Sigmoid colon (tissue), 7 donors: Measurements from ENCODE around the gene RNU1-4. TPM values are rescaled to one million over a fixed set of nuclear protein-coding genes. Genes with fewer than 3 reads are reported as not detected.
"Not testable (repeated sequence)": the region's sequence is repeated elsewhere in the genome, so short reads cannot be mapped to it uniquely, and the experiment has no call there.

ENCODE experiments used
- DNase-seq: peaks from one replicate; pipeline ENCODE4 v3.0.0-alpha.2; 2019
- H3K27ac ChIP-seq, 4 donors: fragments of 200-600 bp; sonication (generic); one replicate each; pipeline ENCODE4 v1.5.1; 2016 to 2019; ENCODE audit warnings: mild to moderate bottlenecking in 1 of 4
- H3K27me3 ChIP-seq, 3 donors: fragments of 200-600 bp; sonication (generic); one replicate each; pipeline ENCODE4 v1.5.1; 2019; ENCODE audit warnings: mild to moderate bottlenecking in 1 of 3
- H3K36me3 ChIP-seq, 4 donors: fragments of 200-600 bp; sonication (generic); one replicate each; pipeline ENCODE4 v1.5.1; 2016 to 2019
- H3K4me1 ChIP-seq, 4 donors: fragments of 200-600 bp; sonication (generic); one replicate each; pipeline ENCODE4 v1.5.1; 2017 to 2019
- H3K4me3 ChIP-seq, 4 donors: fragments of 200-600 bp; sonication (generic); one replicate each; pipeline ENCODE4 v1.5.1; 2017 to 2019; ENCODE audit warnings: mild to moderate bottlenecking in 2 of 4, moderate library complexity in 1 of 4
- H3K9me3 ChIP-seq, 4 donors: fragments of 200-600 bp in 3 of 4; sonication (generic) in 3 of 4; one replicate each; pipeline versions ENCODE4 v1.5.1 to v1.6.1; 2013 to 2019
- whole genome bisulfite sequencing, 2 donors: extraction: QIAGEN DNeasy Blood & Tissue Kit; methylation state at CpG; one replicate each; pipeline ENCODE4 v1.1.7; 2013; 5-methylcytosine and 5-hydroxymethylcytosine counted together
- intact Hi-C: fragments of 100-400 bp; cut with DNase I; formaldehyde crosslinking; loops from one replicate; pipeline ENCODE4 v1.15.1; 2023
- polyA plus RNA-seq, 3 donors: library from polyadenylated mRNA; stranded (reverse); fragments of 200-250 nt; gene quantifications; one replicate each; pipeline ENCODE4 v1.2.3, GENCODE V29; 2013
- total RNA-seq, 4 donors: library from RNA; depleted of rRNA; stranded (reverse); fragments of >200 nt; gene quantifications; one replicate each; pipeline ENCODE4 v1.1.0, GENCODE V29; 2016
- TF ChIP-seq, protein P1 (sequence below), 4 experiments: fragments of 450-650 bp in 3 of 4; fragments of 200-600 bp in 1 of 4; IDR thresholded peaks; one replicate each; pipeline ENCODE4 v1.5.1; 2016 to 2019; ENCODE audit warnings: antibody characterized with exemption in 4 of 4, mild to moderate bottlenecking in 3 of 4, moderate library complexity in 2 of 4
- donor health status: healthy with polysubstance abuse.
- donor health status: Bipolar disorder and iron deficiency.
- donor health status: healthy.

RNU1-4 gene
- total and polyA plus RNA-seq, 7 donors: under 0.01 TPM; not detected in 3

DNA sequence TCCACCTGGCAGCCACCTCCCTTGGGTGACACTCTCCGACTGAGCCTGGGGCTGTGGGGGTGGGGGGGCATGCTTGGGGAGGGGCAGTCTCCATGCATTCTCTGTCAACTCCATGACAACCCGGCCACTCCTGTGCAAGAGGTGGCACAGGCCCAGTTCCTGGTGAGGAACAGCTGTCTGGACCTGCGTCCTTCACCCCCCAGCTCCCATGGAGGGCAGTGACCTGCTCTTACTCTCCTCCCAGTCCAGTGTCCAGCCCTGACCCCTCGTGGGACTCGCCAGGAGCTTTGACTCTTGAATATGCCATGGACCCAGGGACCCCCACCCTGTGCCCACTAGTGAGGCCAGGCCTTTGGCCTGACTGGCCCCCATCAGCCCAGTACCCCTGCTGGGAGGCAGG lies 38.0 kb upstream of the RNU1-4 start:
- H3K36me3 ChIP-seq, H3K4me3 ChIP-seq, H3K27ac ChIP-seq, H3K9me3 ChIP-seq, intact Hi-C loops, H3K4me1 ChIP-seq, DNase-seq: not testable (repeated sequence)
- H3K27me3 ChIP-seq: peaks cover 3 to 12% (median 11%) of the 10 kb centered on the region in 3 donors
- WGBS, 2 donors: 89 to 92% methylated on average over 1 to 2 of the region's 5 CpGs

DNA sequence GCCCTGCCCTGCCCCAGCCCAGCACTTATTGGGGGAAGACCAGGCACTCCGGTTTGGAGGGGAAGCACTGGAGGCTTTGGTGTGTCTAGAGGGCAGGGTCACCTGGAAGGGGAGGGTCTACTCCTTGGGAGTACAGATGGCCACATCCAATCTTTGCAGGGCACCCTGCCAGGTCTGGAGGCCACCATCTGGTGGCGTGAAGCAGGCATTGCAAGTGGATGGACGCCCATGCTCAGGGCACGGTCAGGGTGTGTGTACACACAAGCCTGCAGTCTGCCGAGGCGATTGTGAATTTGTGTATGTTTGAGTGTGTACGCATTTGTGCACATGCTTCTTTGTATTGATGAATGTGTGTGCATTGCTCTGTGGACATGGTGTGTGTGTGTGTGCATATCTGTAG lies 37.2 kb upstream of the RNU1-4 start:
- H3K36me3 ChIP-seq, H3K4me3 ChIP-seq, intact Hi-C loops, DNase-seq, H3K27ac ChIP-seq, H3K9me3 ChIP-seq, H3K4me1 ChIP-seq: not testable (repeated sequence)
- peaks cover 3 to 20% (median 16%) of the 10 kb centered on the region in 3 donors for H3K27me3 ChIP-seq
- TF ChIP-seq, protein P1, sequence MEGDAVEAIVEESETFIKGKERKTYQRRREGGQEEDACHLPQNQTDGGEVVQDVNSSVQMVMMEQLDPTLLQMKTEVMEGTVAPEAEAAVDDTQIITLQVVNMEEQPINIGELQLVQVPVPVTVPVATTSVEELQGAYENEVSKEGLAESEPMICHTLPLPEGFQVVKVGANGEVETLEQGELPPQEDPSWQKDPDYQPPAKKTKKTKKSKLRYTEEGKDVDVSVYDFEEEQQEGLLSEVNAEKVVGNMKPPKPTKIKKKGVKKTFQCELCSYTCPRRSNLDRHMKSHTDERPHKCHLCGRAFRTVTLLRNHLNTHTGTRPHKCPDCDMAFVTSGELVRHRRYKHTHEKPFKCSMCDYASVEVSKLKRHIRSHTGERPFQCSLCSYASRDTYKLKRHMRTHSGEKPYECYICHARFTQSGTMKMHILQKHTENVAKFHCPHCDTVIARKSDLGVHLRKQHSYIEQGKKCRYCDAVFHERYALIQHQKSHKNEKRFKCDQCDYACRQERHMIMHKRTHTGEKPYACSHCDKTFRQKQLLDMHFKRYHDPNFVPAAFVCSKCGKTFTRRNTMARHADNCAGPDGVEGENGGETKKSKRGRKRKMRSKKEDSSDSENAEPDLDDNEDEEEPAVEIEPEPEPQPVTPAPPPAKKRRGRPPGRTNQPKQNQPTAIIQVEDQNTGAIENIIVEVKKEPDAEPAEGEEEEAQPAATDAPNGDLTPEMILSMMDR (IDR thresholded peaks at IDR 0.05): peak in 1 of 4 experiments; percentile 29
- 6% methylated on average over 1 of the region's 7 CpGs; no CpG with 5 or more reads in 1 of the 2 donors for WGBS, 2 donors

DNA sequence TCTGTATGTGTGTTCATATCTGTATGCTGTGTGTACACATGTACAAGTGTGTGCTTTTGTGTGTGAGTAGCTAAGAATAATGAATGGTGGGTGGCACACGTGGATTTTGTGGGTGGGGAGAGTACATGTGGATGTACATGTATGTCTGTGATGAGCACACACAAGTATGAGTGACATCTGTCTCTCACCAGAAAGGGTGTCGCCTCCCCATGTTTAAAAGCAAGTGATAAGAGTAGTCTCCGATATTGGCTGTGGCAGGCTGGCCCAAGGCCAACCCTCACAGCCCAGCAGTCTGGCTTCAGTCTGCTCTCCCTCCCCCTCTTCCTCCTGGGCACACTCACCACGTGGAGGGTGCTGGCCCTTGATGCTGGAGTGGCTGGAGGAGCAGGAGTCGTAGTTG lies 36.7 kb upstream of the RNU1-4 start:
- H3K9me3 ChIP-seq, DNase-seq, H3K4me3 ChIP-seq, H3K36me3 ChIP-seq, H3K27ac ChIP-seq, H3K4me1 ChIP-seq, intact Hi-C loops: not testable (repeated sequence)
- TF ChIP-seq, protein P1 (IDR thresholded peaks at IDR 0.05): peak in 1 of 4 experiments; percentile 7
- WGBS, 2 donors: 10 to 41% methylated on average over 3 of the region's 5 CpGs
- H3K27me3 ChIP-seq: peaks cover 3 to 18% (median 16%) of the 10 kb centered on the region in 3 donors

DNA sequence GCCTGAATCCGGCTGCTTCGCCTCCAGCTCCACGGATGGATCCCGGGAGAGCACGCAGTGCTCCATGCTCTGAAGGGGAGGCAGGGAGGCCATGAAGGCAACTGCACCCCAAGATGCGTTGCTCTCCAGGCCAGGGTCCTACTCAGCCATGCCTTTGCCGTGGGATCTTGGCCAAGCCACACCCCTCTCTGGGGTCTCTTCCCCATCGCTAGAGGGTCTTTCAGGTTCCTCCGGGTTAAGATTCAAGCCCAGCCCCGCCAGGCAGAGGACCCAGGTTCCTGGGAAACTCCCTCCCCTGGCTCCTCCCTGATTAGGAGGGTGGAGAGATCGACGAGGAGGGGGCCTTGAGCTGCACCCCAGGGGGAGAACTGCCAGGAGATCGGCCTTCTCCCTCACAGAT lies 36.2 kb upstream of the RNU1-4 start:
- WGBS, 2 donors: 44 to 83% methylated on average over 6 to 7 of the region's 13 CpGs
- intact Hi-C loops: not testable (repeated sequence)

DNA sequence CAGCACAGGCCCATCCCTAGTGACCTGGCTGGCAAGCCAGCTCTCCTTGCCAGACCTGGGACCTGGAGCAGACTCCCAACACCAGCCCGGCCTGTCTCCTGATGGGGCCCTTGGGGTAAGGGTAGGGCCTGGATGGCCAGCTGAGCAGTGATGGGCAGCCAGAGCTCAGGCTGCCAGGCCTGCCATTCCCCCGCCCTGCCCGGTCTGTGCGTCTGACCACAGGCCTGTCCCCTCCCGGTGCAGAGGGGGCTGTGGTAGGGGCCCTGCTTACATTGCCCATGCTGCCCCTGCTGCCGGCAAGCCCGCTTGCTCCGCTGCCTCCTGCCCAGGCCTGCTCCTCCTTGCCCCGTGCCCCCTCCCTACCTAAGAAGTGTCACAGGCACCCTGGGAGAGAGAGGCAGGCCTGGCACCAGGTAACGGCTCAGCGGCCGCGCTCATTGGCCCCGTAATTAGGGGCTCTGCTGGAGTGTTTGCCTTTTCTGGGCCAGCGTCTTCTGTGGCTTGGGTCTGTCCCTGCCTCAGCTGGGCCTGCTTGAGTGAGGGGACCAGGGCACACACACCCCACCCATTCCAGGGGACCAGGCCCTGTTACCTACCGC lies 35.7 kb upstream of the RNU1-4 start:
- H3K4me3 ChIP-seq, H3K27ac ChIP-seq, H3K9me3 ChIP-seq, H3K36me3 ChIP-seq, DNase-seq, H3K4me1 ChIP-seq, intact Hi-C loops: not testable (repeated sequence)
- H3K27me3 ChIP-seq: peaks cover 0 to 14% (median 11%) of the 10 kb centered on the region in 3 donors
- WGBS, 2 donors: 85 to 90% methylated on average over 10 to 15 of the region's 16 CpGs

More for the DNA sequence above, 36.2 kb upstream of the RNU1-4 start:
- not testable (repeated sequence) for H3K4me1 ChIP-seq, H3K4me3 ChIP-seq, H3K27ac ChIP-seq, H3K36me3 ChIP-seq, H3K9me3 ChIP-seq, DNase-seq
- peaks cover 3 to 18% (median 16%) of the 10 kb centered on the region in 3 donors for H3K27me3 ChIP-seq

DNA sequence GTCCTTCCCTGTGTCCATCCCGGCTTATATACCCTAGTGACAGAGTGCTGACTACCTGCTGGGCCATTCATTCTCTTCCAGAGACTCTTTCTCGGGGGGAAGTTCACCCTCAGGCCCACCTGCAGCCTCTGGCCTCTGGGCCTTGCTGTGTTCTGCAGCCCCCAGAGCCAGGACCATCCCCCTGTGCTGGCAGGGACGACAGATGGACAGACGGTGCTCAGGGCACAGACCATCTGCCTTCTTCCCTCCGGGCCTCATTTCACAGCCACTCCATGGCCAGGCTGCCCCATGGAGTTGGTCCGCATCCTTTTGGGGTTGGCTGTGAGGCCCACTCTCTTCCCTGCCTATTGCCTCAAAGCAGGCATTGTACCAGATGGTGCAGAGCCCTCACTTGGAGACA lies 34.0 kb upstream of the RNU1-4 start:
- H3K9me3 ChIP-seq, H3K27ac ChIP-seq, intact Hi-C loops, H3K4me1 ChIP-seq, DNase-seq, H3K36me3 ChIP-seq, H3K4me3 ChIP-seq: not testable (repeated sequence)
- H3K27me3 ChIP-seq: peaks cover 0 to 11% (median 9%) of the 10 kb centered on the region in 3 donors
- WGBS, 2 donors: 92 to 95% methylated on average over 4 to 6 of the region's 6 CpGs

DNA sequence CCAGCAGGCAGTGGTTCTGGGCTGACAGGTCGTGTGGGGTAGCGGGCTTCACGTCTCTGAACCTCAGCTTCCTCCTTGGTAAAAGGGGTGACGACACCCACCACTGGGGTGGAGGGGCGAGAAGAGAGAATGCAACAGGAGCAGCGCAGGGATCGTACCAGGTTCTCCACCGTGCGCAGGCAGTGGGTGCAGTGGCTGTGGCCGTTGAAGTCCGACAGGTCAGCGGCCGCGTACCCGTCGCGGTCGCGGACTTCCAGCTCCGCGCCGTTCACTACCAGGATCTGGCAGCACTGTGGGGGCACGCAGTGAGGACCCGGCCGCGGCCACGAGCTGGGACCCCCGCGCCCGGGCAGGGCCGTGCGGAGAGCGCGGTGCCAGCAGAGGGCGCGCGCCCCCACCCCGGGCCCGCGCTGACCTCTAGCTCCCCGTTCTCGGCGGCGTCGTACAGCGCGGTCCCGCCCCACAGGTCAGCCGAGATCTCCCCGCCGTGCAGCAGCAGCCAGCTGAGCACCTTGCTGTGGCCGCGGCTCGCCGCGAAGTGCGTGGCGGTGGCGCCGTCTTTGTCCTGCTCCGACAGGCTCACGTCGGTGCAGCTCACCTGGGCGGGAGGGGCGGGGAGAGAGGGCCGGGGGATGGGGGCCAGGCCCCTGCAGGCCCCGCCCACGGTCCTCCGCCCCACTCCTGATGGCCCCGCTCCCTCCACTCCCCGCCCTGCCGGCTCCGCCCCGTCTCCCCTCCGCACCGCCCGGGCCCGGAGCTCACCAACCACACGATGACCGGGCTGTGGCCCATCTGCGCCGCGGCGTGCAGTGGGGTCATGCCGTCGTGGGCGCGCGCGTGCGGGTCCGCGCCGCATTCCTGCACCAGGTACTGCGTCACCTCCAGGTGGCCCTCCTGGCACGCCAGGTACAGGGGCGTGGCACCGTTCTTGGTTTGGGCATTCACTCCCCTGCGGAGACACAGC lies 32.9 kb upstream of the RNU1-4 start:
- DNase-seq, H3K36me3 ChIP-seq, H3K27ac ChIP-seq, intact Hi-C loops, H3K4me1 ChIP-seq, H3K9me3 ChIP-seq: not testable (repeated sequence)
- Histone ChIP-seq H3K4me3 (peak overlapping the region in 3 of 4 donors; percentile 32 to 34 (median 34)), H3K27me3 (peaks cover 0 to 11% (median 9%) of the 10 kb centered on the region in 3 donors)
- WGBS, 2 donors: 8 to 18% methylated on average over 50 to 70 of the region's 99 CpGs
- TF ChIP-seq, protein P1 (IDR thresholded peaks at IDR 0.05): peak in 1 of 4 experiments; percentile 51

DNA sequence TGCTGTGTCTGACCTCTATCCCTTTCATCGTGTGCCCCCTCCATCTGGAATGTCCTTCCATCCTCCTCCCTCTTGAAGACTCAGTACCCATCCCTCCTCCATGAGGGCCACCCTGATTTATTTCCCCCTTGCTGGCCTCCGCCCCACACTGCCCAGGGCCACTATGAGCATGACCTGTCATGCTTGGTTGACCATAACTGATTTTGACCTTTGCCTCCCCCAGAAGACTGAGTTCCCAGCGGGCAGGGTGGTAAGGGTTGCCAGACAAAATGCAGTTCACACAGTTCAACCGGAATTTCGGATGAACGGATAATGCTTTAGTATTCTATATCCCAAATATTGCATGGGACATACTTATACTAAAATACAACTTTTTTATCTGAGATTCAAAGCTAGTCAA lies 31.6 kb upstream of the RNU1-4 start:
- intact Hi-C loops, H3K4me3 ChIP-seq, H3K36me3 ChIP-seq, H3K9me3 ChIP-seq, H3K4me1 ChIP-seq, H3K27ac ChIP-seq, DNase-seq: not testable (repeated sequence)
- no CpG with 5 or more reads among the region's 6 CpGs for WGBS, 2 donors
- H3K27me3 ChIP-seq: peaks cover 0 to 11% (median 9%) of the 10 kb centered on the region in 3 donors
